ENCODE data around the gene IFT122.

DNA sequence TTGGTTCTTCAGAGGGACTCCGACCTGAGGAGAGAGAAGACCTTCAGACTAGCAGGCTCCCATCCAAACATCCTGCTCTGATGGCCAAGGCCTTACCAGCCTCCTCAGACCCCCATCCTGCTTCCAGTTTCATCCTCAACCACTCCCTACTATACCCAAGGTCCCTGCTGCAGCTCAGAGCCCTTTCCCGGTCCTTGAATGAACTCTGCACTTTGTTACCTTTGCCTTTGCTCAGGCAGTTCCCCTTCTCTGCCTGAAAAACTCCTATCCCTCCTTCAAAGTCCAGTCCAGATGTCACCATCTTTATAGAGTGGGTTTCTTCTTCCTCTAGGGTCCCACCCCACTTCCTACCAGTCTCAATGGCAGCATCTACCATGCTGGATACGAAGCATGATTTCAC lies 24.6 kb upstream of the IFT122 start:
- TF ChIP-seq CTCF (IDR thresholded peaks at IDR 0.05; ENCODE audit: insufficient read depth, low read length) (no peak), GABPA (IDR thresholded peaks at IDR 0.05; ENCODE audit: low read depth) (no peak), POLR2AphosphoS5 (IDR thresholded peaks at IDR 0.05; ENCODE audit: low read depth) (no peak)
- TF ChIP-seq, protein P1, sequence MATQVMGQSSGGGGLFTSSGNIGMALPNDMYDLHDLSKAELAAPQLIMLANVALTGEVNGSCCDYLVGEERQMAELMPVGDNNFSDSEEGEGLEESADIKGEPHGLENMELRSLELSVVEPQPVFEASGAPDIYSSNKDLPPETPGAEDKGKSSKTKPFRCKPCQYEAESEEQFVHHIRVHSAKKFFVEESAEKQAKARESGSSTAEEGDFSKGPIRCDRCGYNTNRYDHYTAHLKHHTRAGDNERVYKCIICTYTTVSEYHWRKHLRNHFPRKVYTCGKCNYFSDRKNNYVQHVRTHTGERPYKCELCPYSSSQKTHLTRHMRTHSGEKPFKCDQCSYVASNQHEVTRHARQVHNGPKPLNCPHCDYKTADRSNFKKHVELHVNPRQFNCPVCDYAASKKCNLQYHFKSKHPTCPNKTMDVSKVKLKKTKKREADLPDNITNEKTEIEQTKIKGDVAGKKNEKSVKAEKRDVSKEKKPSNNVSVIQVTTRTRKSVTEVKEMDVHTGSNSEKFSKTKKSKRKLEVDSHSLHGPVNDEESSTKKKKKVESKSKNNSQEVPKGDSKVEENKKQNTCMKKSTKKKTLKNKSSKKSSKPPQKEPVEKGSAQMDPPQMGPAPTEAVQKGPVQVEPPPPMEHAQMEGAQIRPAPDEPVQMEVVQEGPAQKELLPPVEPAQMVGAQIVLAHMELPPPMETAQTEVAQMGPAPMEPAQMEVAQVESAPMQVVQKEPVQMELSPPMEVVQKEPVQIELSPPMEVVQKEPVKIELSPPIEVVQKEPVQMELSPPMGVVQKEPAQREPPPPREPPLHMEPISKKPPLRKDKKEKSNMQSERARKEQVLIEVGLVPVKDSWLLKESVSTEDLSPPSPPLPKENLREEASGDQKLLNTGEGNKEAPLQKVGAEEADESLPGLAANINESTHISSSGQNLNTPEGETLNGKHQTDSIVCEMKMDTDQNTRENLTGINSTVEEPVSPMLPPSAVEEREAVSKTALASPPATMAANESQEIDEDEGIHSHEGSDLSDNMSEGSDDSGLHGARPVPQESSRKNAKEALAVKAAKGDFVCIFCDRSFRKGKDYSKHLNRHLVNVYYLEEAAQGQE (IDR thresholded peaks at IDR 0.05; ENCODE audit: insufficient replicate concordance, low read depth) = no peak
